OCI-LY7 (cell line): Measurements from ENCODE around the gene EPX. TPM values are rescaled to one million over a fixed set of nuclear protein-coding genes. Genes with fewer than 3 reads are reported as not detected.

Experiments
- BruUV-seq: library from RNA; stranded (reverse); fragments of 400-500 nt; replicated peaks from 2 replicates; lab custom pipeline; 2021; lab: Mats Ljungman, UMichigan
- CTCF ChIA-PET: fragments of 300-600 bp; sonication (Branson Sonifier 250); formaldehyde crosslinking; loops from one replicate; lab custom pipeline; 2022; ENCODE audit warnings: antibody characterized with exemption; ENCODE audit not compliant: unreplicated experiment; lab: Charles Lee
- POLR2A ChIA-PET: fragments of 300-600 bp; sonication (Branson Sonifier 250); formaldehyde crosslinking; loops from one replicate; lab custom pipeline; 2022; ENCODE audit warnings: antibody characterized with exemption; lab: Charles Lee
- DNase-seq: peaks from one replicate; pipeline ENCODE4 v3.0.0-alpha.2; 2015; ENCODE audit warnings: low spot score
- H2AFZ ChIP-seq: fragments of 200-600 bp; sonication (generic), shearing (Covaris generic); 2 replicates; pipeline ENCODE4 v1.6.1; 2014; ENCODE audit warnings: mild to moderate bottlenecking, antibody characterized with exemption, low read length, moderate library complexity
- H3K27ac ChIP-seq: fragments of 200-600 bp; sonication (generic); 2 replicates; pipeline ENCODE4 v1.5.1; 2014; ENCODE audit warnings: mixed run types, low read depth, mild to moderate bottlenecking, moderate library complexity, low read length, inconsistent platforms; ENCODE audit not compliant: poor library complexity, severe bottlenecking
- H3K36me3 ChIP-seq: fragments of 200-600 bp; sonication (generic); 2 replicates; pipeline ENCODE4 v1.6.1; 2014; ENCODE audit warnings: mild to moderate bottlenecking, antibody characterized with exemption, low read length, moderate library complexity, mixed read lengths; ENCODE audit not compliant: insufficient read depth
- H3K4me1 ChIP-seq: fragments of 200-600 bp; sonication (generic); 2 replicates; pipeline ENCODE4 v1.5.1; 2014; ENCODE audit warnings: mild to moderate bottlenecking, low read length; ENCODE audit not compliant: insufficient read depth, poor library complexity, severe bottlenecking
- H3K4me2 ChIP-seq: fragments of 200-600 bp; sonication (generic); 2 replicates; pipeline ENCODE4 v1.6.1; 2014; ENCODE audit warnings: mild to moderate bottlenecking, low read length
- H3K4me3 ChIP-seq: fragments of 200-600 bp; sonication (generic); 2 replicates; pipeline ENCODE4 v1.5.1; 2014; ENCODE audit warnings: mild to moderate bottlenecking, low read depth, low read length; ENCODE audit not compliant: poor library complexity, severe bottlenecking
- H3K79me2 ChIP-seq: fragments of 200-600 bp; sonication (generic); 2 replicates; pipeline ENCODE4 v1.6.1; 2016; ENCODE audit warnings: low read depth, mild to moderate bottlenecking, low read length, moderate library complexity, mixed read lengths; ENCODE audit not compliant: insufficient read depth
- H3K9me2 ChIP-seq: fragments of 200-600 bp; sonication (generic); 2 replicates; pipeline ENCODE4 v1.6.1; 2016; ENCODE audit warnings: mild to moderate bottlenecking, low read length, mixed read lengths; ENCODE audit not compliant: insufficient read depth
- H3K9me3 ChIP-seq: fragments of 200-600 bp; sonication (generic); 2 replicates; pipeline ENCODE4 v1.6.1; 2014; ENCODE audit warnings: mild to moderate bottlenecking, mixed run types, low read length, mixed read lengths
- H4K20me1 ChIP-seq: fragments of 200-600 bp; sonication (generic); 2 replicates; pipeline ENCODE4 v1.6.1; 2014; ENCODE audit warnings: mild to moderate bottlenecking, antibody characterized with exemption, low read length, moderate library complexity, mixed read lengths; ENCODE audit not compliant: insufficient read depth
- EZH2phosphoT487 ChIP-seq: fragments of 200-600 bp; sonication (generic); IDR thresholded peaks from 2 replicates; pipeline ENCODE4 v1.6.1; 2018; ENCODE audit warnings: low read depth, borderline replicate concordance, mild to moderate bottlenecking, mixed run types, antibody characterized with exemption, low read length, moderate library complexity, mixed read lengths
- intact Hi-C: fragments of 100-400 bp; cut with micrococcal nuclease; formaldehyde crosslinking; loops from one replicate; pipeline ENCODE4 v1.10.0; 2022; ENCODE audit not compliant: unreplicated experiment
- total RNA-seq, 2 experiments: library from RNA; depleted of rRNA in 1 of 2; stranded (reverse); fragments of >200 nt in 1 of 2; shearing (Covaris generic) in 1 of 2; gene quantifications; 2 replicates each; pipeline ENCODE4 v1.2.3, GENCODE V29; 2014 to 2022
- TF ChIP-seq, protein P1 (sequence below): fragments of 200-600 bp; sonication (generic); conservative IDR thresholded peaks from 2 replicates; pipeline ENCODE4 v1.5.1; 2014; ENCODE audit warnings: mild to moderate bottlenecking, antibody characterized with exemption, low read length, moderate library complexity, mixed read lengths

EPX gene
- total RNA-seq, 2 experiments from 2014 or later, result not detected

DNA sequence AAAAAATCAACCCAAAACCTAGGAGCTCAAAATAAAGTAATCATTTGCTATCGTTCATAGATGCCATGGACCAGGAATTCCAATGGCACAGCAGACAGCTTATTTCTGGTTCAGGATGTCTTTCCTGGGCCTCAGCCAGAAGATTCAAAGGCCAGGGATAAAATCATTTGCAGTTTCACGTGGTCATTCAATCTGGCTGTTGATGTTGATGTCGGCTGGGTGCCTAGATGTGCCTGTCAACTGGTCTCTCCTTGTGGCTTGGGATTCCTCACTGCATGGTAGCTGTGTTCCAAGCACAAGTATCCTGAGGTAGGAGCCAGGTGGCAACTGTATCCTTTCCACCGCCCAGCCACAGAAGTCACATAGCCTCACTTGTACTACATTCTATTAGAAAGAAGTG, 10.7 kb upstream of the EPX start:
- H3K9me2 ChIP-seq, result no peaks in the 10 kb centered on the region
- intact Hi-C loops, result no loop called here
- no peaks in the 10 kb centered on the region for H4K20me1 ChIP-seq
- no peak for TF ChIP-seq EZH2phosphoT487
- TF ChIP-seq, protein P1, sequence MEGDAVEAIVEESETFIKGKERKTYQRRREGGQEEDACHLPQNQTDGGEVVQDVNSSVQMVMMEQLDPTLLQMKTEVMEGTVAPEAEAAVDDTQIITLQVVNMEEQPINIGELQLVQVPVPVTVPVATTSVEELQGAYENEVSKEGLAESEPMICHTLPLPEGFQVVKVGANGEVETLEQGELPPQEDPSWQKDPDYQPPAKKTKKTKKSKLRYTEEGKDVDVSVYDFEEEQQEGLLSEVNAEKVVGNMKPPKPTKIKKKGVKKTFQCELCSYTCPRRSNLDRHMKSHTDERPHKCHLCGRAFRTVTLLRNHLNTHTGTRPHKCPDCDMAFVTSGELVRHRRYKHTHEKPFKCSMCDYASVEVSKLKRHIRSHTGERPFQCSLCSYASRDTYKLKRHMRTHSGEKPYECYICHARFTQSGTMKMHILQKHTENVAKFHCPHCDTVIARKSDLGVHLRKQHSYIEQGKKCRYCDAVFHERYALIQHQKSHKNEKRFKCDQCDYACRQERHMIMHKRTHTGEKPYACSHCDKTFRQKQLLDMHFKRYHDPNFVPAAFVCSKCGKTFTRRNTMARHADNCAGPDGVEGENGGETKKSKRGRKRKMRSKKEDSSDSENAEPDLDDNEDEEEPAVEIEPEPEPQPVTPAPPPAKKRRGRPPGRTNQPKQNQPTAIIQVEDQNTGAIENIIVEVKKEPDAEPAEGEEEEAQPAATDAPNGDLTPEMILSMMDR, result no peak
- H3K4me3 ChIP-seq, result no peak overlapping the region
- H3K4me2 ChIP-seq, result no peak overlapping the region
- H3K27ac ChIP-seq, result no peak overlapping the region
- DNase-seq, result no peak
- H3K9me3 ChIP-seq, result no peaks in the 10 kb centered on the region
- H3K4me1 ChIP-seq, result peaks cover 16% of the 10 kb centered on the region
- CTCF ChIA-PET, result no interaction called here
- no peaks in the 10 kb centered on the region for H3K36me3 ChIP-seq
- no peaks in the 10 kb centered on the region for H3K79me2 ChIP-seq
- no peak overlapping the region for H2AFZ ChIP-seq
- POLR2A ChIA-PET, result interaction anchor here (0.6 kb wide), 1 partner anchor 99 kb away, joined by 6 read pairs; no protein-coding TSS in a partner anchor
- BruUV-seq, result no TSS peak

DNA sequence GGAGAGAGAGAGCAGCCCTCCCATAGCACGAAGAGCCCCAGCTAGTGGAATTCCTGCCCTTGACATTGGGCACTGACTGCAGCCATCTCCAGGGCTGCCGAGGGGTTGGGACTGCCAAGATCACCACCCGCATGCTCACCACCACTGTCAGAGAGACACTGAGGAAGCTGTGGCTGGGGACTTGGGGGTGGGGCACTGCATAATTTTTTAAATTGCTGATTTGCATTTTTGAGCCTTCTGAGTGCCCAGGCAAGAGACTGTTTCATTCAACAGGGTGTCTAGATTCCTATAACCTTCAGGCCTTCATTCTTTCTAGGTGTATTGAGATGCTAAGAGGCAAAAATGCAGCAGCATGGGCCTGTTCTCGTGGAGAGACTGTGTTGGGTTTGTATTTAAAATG, 9.0 kb upstream of the EPX start:
- H3K27ac ChIP-seq, result no peak overlapping the region
- H3K36me3 ChIP-seq, result no peaks in the 10 kb centered on the region
- TF ChIP-seq EZH2phosphoT487, result no peak
- TF ChIP-seq, protein P1, result no peak
- no peak overlapping the region for H2AFZ ChIP-seq
- CTCF ChIA-PET, result no interaction called here
- H3K4me1 ChIP-seq, result peaks cover 16% of the 10 kb centered on the region
- H4K20me1 ChIP-seq, result no peaks in the 10 kb centered on the region
- POLR2A ChIA-PET, result no interaction called here
- no peak overlapping the region for H3K4me2 ChIP-seq
- no TSS peak for BruUV-seq
- no peaks in the 10 kb centered on the region for H3K79me2 ChIP-seq
- no peak overlapping the region for H3K4me3 ChIP-seq
- intact Hi-C loops, result no loop called here
- H3K9me3 ChIP-seq, result no peaks in the 10 kb centered on the region
- H3K9me2 ChIP-seq, result no peaks in the 10 kb centered on the region
- DNase-seq, result no peak

DNA sequence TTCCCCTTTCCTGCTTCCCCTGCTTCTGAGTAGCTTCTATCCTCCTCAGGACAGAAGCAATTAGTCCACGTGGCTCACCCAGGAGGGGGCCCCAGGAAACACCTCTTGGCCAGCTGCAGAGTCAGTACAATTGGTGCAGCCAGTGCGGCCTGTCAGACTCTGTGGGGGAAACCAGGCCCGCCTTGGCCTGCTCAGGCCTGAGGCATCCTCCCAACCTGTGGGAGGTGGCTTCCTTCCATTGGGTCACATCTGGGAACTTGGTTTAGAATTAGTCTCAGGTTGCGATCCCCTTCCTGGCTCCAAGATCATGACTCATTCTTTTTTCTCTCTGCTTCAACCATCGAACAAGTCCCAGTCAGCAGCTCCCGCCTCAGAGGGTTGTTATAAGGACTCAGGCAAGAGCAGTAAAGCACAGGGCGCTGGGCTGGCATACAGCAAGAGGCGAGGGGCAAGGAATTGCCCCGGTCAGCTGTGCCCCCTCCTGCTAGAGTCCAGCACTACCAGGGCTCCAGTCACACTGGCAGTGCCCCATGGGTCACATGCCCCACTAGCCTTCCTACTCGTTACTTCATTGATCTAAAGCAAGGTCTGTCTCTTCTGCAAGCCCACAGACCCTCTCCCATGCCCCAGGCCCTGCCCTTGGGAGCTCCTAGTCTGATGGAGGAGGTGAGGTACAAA, 8.1 kb upstream of the EPX start:
- DNase-seq, result no peak
- Histone ChIP-seq H3K79me2 (no peaks in the 10 kb centered on the region), H3K36me3 (no peaks in the 10 kb centered on the region), H3K4me3 (no peak overlapping the region), H3K9me3 (no peaks in the 10 kb centered on the region), H3K27ac (no peak overlapping the region), H2AFZ (no peak overlapping the region), H3K9me2 (no peaks in the 10 kb centered on the region), H4K20me1 (no peaks in the 10 kb centered on the region), H3K4me2 (no peak overlapping the region), H3K4me1 (peaks cover 16% of the 10 kb centered on the region)
- ChIA-PET POLR2A (no interaction called here), CTCF (no interaction called here)
- no peak for TF ChIP-seq EZH2phosphoT487
- TF ChIP-seq, protein P1, result no peak
- no TSS peak for BruUV-seq
- intact Hi-C loops, result no loop called here
